Endothelial cell of umbilical vein (primary cell): ENCODE measurements around the gene TMEM229B. TPM values are rescaled to one million over a fixed set of nuclear protein-coding genes. Genes with fewer than 3 reads are reported as not detected.

Source experiments
- BruUV-seq: library from RNA; stranded (reverse); fragments of 400-500 nt; replicated peaks from 2 replicates; lab custom pipeline; 2021; lab: Mats Ljungman, UMichigan
- CTCF ChIA-PET: fragments of 300-600, 350-600 bp; sonication (Branson Sonifier 250); formaldehyde crosslinking; loops from one replicate; lab custom pipeline; 2021; ENCODE audit warnings: antibody characterized with exemption, inconsistent platforms; lab: Charles Lee
- POLR2A ChIA-PET: fragments of 300-600, 350-600 bp; sonication (Branson Sonifier 250); formaldehyde crosslinking; loops from one replicate; lab custom pipeline; 2021; ENCODE audit warnings: antibody characterized with exemption, inconsistent platforms; lab: Charles Lee
- DNase-seq: peaks from one replicate; pipeline ENCODE4 v3.0.0-alpha.2; 2011; ENCODE audit warnings: low read depth, low spot score
- FAIRE-seq: peaks from 2 replicates; lab custom pipeline; 2011; peaks lifted over from hg19 to GRCh38; lab: Jason Lieb, UNC
- H2AFZ ChIP-seq: 2 replicates; pipeline ENCODE4 v1.6.0; 2012; ENCODE audit warnings: low read depth, low read length, control low read depth, inconsistent platforms
- H3K27ac ChIP-seq: 2 replicates; pipeline ENCODE4 v1.5.1; 2011; ENCODE audit warnings: low read depth, mild to moderate bottlenecking, control low read depth, low read length, moderate library complexity; ENCODE audit not compliant: insufficient read depth
- H3K27me3 ChIP-seq, 2 experiments: 2 replicates each; pipeline versions ENCODE4 v1.6.0 to v1.6.1; 2011; ENCODE audit warnings: low read length in 2 of 2, mixed read lengths in 1 of 2; ENCODE audit not compliant: control insufficient read depth in 2 of 2, insufficient read depth in 2 of 2
- H3K36me3 ChIP-seq, 2 experiments: 2 replicates in 1 of 2; 3 replicates in 1 of 2; pipeline ENCODE4 v1.5.1; 2011; ENCODE audit warnings: low read length in 2 of 2, mild to moderate bottlenecking in 1 of 2, moderate library complexity in 1 of 2; ENCODE audit not compliant: control insufficient read depth in 2 of 2, insufficient read depth in 2 of 2; ENCODE audit errors: extremely low read depth in 1 of 2
- H3K4me1 ChIP-seq: 3 replicates; pipeline ENCODE4 v1.5.1; 2011; ENCODE audit warnings: mild to moderate bottlenecking, low read length; ENCODE audit not compliant: control insufficient read depth, insufficient read depth; ENCODE audit errors: extremely low read depth
- H3K4me2 ChIP-seq: 2 replicates; pipeline ENCODE4 v1.6.1; 2011; ENCODE audit warnings: low read length, control low read depth, mixed read lengths; ENCODE audit not compliant: insufficient read depth
- H3K4me3 ChIP-seq, 3 experiments: fragments of 200-600 bp in 1 of 3; sonication (generic), shearing (Covaris generic) in 1 of 3; replicated peaks in 1 of 3; 2 replicates each; pipeline ENCODE4 v1.5.1; 2011 to 2016; ENCODE audit warnings: control low read depth in 3 of 3, low read length in 3 of 3, mild to moderate bottlenecking in 2 of 3, inconsistent platforms in 1 of 3, low read depth in 1 of 3, moderate library complexity in 1 of 3; ENCODE audit not compliant: insufficient read depth in 1 of 3
- H3K79me2 ChIP-seq: 2 replicates; pipeline ENCODE4 v1.6.0; 2012; ENCODE audit warnings: low read length, inconsistent platforms; ENCODE audit not compliant: control insufficient read depth, insufficient read depth
- H3K9ac ChIP-seq: replicated peaks from 2 replicates; pipeline ENCODE3; 2011; ENCODE audit warnings: low read length, control low read depth; ENCODE audit not compliant: insufficient read depth; ENCODE audit errors: extremely low read depth
- H3K9me1 ChIP-seq: replicated peaks from 3 replicates; pipeline ENCODE4 v1.6.0; 2011; ENCODE audit warnings: mild to moderate bottlenecking, low read length; ENCODE audit not compliant: control insufficient read depth, insufficient read depth; ENCODE audit errors: extremely low read depth
- H3K9me3 ChIP-seq: replicated peaks from 2 replicates; pipeline ENCODE4 v1.5.1; 2012; ENCODE audit warnings: low read length, inconsistent platforms; ENCODE audit not compliant: control insufficient read depth, insufficient read depth
- H4K20me1 ChIP-seq: replicated peaks from 2 replicates; pipeline ENCODE3; 2011; ENCODE audit warnings: mild to moderate bottlenecking, low read length; ENCODE audit not compliant: control insufficient read depth, insufficient read depth; ENCODE audit errors: extremely low read depth
- CTCF ChIP-seq, 2 donors: IDR thresholded peaks; 1 replicate in 1 of 2; 2 replicates in 1 of 2; pipeline ENCODE4 v1.5.1; 2011; ENCODE audit warnings: low read length in 2 of 2, mild to moderate bottlenecking in 2 of 2, moderate library complexity in 2 of 2, control low read depth in 1 of 2, inconsistent platforms in 1 of 2, low read depth in 1 of 2; ENCODE audit not compliant: insufficient read depth in 1 of 2; ENCODE audit errors: extremely low read depth in 1 of 2
- EZH2 ChIP-seq: IDR thresholded peaks from 2 replicates; pipeline ENCODE4 v1.6.1; 2012; ENCODE audit warnings: borderline replicate concordance, low read depth, mild to moderate bottlenecking, moderate library complexity, low read length, inconsistent platforms; ENCODE audit not compliant: severe bottlenecking
- FOS ChIP-seq: IDR thresholded peaks from 2 replicates; pipeline ENCODE4 v1.6.1; 2011; ENCODE audit warnings: mild to moderate bottlenecking, low read length, moderate library complexity, borderline replicate concordance; ENCODE audit not compliant: insufficient read depth
- JUN ChIP-seq: IDR thresholded peaks from 2 replicates; pipeline ENCODE4 v1.6.1; 2011; ENCODE audit warnings: borderline replicate concordance, low read depth; ENCODE audit not compliant: insufficient read length, insufficient read depth
- MYC ChIP-seq: IDR thresholded peaks from one replicate; pipeline ENCODE4 v1.6.1; 2011; ENCODE audit warnings: mild to moderate bottlenecking, low read depth, low read length
- dilution Hi-C: fragments of 300-500 bp; cut with MboI; formaldehyde crosslinking; loops from one replicate; pipeline ENCODE4 v1.15.0; 2019; ENCODE audit warnings: low sequenced_read_pairs; ENCODE audit not compliant: extremely low pct_ligation_motif_present
- intact Hi-C: fragments of 100-400 bp; cut with micrococcal nuclease; formaldehyde crosslinking; loops from one replicate; pipeline ENCODE4 v1.10.0; 2022
- polyA plus RNA-seq, 4 experiments: library from polyadenylated mRNA; depleted of rRNA in 3 of 4; stranded (reverse) in 3 of 4; unstranded in 1 of 4; fragments of >200 nt; gene quantifications; 2 replicates each; pipeline versions ENCODE4 v1.2.1 to v1.2.3, GENCODE V29; 2011 to 2012; ENCODE audit warnings: missing spikeins in 1 of 4
- total RNA-seq: library from RNA; stranded (reverse); gene quantifications from 2 replicates; pipeline ENCODE4 v1.2.3, GENCODE V29; 2021

The TMEM229B gene
- total and polyA plus RNA-seq, 2 donors (not counting 3 experiments of a cell fraction or from before 2014, with no cell fraction given): 0.03 TPM; not detected in 1

DNA sequence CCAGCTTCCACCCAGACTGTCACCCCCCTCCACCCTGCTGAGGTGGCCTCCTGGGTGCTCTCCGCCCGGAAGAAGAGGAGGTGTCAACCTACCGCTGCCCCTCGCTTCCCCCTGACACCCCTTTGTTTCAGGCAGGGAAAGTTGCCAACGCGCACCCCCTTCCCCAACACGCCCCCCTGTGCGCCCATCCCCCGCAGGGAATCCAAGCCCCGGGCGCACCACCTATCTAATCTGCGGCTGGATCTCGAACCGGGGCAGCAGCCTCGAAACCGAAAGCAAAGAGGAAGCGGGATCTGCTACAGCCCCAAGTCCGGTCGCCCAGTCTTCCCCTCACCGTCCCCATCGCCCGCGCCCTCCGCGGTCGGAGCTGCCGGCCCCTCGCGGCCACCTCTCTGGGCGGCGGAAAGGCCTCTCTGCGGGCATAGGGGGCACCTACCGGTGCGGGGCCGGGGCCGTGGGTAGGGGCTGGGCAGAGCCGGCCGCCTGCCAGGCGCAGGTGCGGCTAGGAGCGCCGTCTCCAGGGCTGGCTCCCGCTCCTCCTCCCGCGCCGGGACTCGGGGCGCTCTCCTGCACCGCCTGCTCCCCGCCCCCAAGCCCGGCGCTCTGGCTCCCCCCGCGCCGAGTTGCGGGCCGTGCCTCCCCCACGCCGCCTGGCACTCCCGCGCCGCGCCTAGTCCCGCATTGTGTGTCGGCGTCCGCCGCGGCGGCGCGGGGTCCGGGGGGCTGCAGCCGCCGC, 26.3 kb upstream of the TMEM229B start:
- peak; percentile 15 for DNase-seq
- FAIRE-seq: no peak
- no peak for TF ChIP-seq JUN
- TF ChIP-seq EZH2: peak; percentile 42

GRCh38 chr14:67514203-67514607, 25.7 kb upstream of the TMEM229B start:
- Histone ChIP-seq H3K79me2 (no peaks in the 10 kb centered on the region), H3K9me1 (no peaks in the 10 kb centered on the region), H4K20me1 (no peaks in the 10 kb centered on the region), H2AFZ (no peak overlapping the region), H3K27me3 (peaks cover 34 to 57% of the 10 kb centered on the region in 2 experiments), H3K27ac (no peak overlapping the region), H3K9me3 (no peaks in the 10 kb centered on the region), H3K36me3 (no peaks in the 10 kb centered on the region), H3K4me2 (no peak overlapping the region), H3K4me1 (peaks cover 3% of the 10 kb centered on the region), H3K4me3 (no peak overlapping the region), H3K9ac (no peak overlapping the region)
- TF ChIP-seq MYC (no peak), CTCF (IDR thresholded peaks at IDR 0.05; ENCODE audit: extremely low read depth in 1 of 2, insufficient read depth in 1 of 2, low read depth in 1 of 2, low read length in 2 of 2) (no peak), FOS (no peak)
- peak; percentile 24 for FAIRE-seq
- DNase-seq: no peak
- no TSS peak for BruUV-seq
- ChIA-PET CTCF (interaction anchor here (0.8 to 7.0 kb wide), 10 partner anchors 8 to 190 kb away, joined by 3 to 54 read pairs (median 6); no protein-coding TSS in a partner anchor), POLR2A (no interaction called here)
- intact Hi-C loops: loop anchor here (10.0 kb wide), 1 partner anchor 89 kb away; no protein-coding TSS in a partner anchor
- dilution Hi-C loops: no loop called here

More for the DNA sequence above, 26.3 kb upstream of the TMEM229B start:
- Histone ChIP-seq H3K27ac (no peak overlapping the region), H3K4me2 (peak overlapping the region; percentile 51), H3K9me3 (no peaks in the 10 kb centered on the region), H3K27me3 (peaks cover 37 to 64% of the 10 kb centered on the region in 2 experiments), H3K9me1 (no peaks in the 10 kb centered on the region), H3K4me3 (peak overlapping the region; percentile 58 to 81 (median 71)), H3K4me1 (peaks cover 3% of the 10 kb centered on the region), H3K79me2 (no peaks in the 10 kb centered on the region), H3K36me3 (no peaks in the 10 kb centered on the region), H4K20me1 (no peaks in the 10 kb centered on the region), H3K9ac (no peak overlapping the region), H2AFZ (peak overlapping the region; percentile 85)
- ChIA-PET POLR2A (no interaction called here), CTCF (interaction anchor here (1.2 to 7.0 kb wide), 6 partner anchors 11 to 189 kb away, joined by 3 to 54 read pairs (median 15); no protein-coding TSS in a partner anchor)
- dilution Hi-C loops (no loop called here), intact Hi-C loops (loop anchor here (10.0 kb wide), 1 partner anchor 90 kb away; no protein-coding TSS in a partner anchor)
- no TSS peak for BruUV-seq
